Activated CD8-positive, alpha-beta memory T cell treated with anti-CD3 and anti-CD28 coated beads, Interleukin-2, amount 10 ng/mL, durations not matched to agents 7 days and 5 days (primary cell): ENCODE results near the gene AKR1C2. TPM values are rescaled to one million over a fixed set of nuclear protein-coding genes. Genes with fewer than 3 reads are reported as not detected.
"Not testable (repeated sequence)": the region's sequence is repeated elsewhere in the genome, so short reads cannot be mapped to it uniquely, and the experiment has no call there.

ENCODE experiments used
- ATAC-seq: fragments of 150-1000 bp; cut with Tn5 transposase; one replicate; pipeline ENCODE4 v1.10.0; 2021; ENCODE audit warnings: moderate library complexity
- CTCF ChIA-PET: fragments of 350-600 bp; sonication (Branson Sonifier 250); formaldehyde crosslinking; loops from one replicate; lab custom pipeline; 2021; ENCODE audit warnings: antibody characterized with exemption; lab: Charles Lee
- DNase-seq: peaks from one replicate; pipeline ENCODE4 v3.0.0-alpha.2; 2020
- H3K27ac Mint-ChIP-seq: one replicate; pipeline ENCODE4 v1.8.0; 2021; ENCODE audit warnings: mild to moderate bottlenecking, mixed read lengths
- H3K27me3 Mint-ChIP-seq: one replicate; pipeline ENCODE4 v1.8.0; 2021; ENCODE audit warnings: mixed read lengths
- H3K36me3 Mint-ChIP-seq: one replicate; pipeline ENCODE4 v1.8.0; 2021; ENCODE audit warnings: mild to moderate bottlenecking, mixed read lengths
- H3K4me1 Mint-ChIP-seq: one replicate; pipeline ENCODE4 v1.8.0; 2021; ENCODE audit warnings: mixed read lengths
- H3K4me3 Mint-ChIP-seq: one replicate; pipeline ENCODE4 v1.8.0; 2021; ENCODE audit warnings: mild to moderate bottlenecking, moderate library complexity, mixed read lengths
- H3K9me3 Mint-ChIP-seq: one replicate; pipeline ENCODE4 v1.8.0; 2022; ENCODE audit warnings: low read depth, mixed read lengths
- total RNA-seq, 2 experiments: library from RNA; stranded (reverse); gene quantifications; one replicate each; pipeline ENCODE4 v1.2.3, GENCODE V29; 2021

AKR1C2 gene
- total RNA-seq, 2 experiments from 2014 or later, result not detected

- DNase-seq, result no peak
- H3K4me1 Mint-ChIP-seq, result no peaks in the 10 kb centered on the region
- H3K27me3 Mint-ChIP-seq, result no peaks in the 10 kb centered on the region
- CTCF ChIA-PET, result no interaction called here
- H3K9me3 Mint-ChIP-seq, result peaks cover 8% of the 10 kb centered on the region
- no peak overlapping the region for H3K27ac Mint-ChIP-seq
- no peak overlapping the region for H3K4me3 Mint-ChIP-seq
- ATAC-seq, result no peak
- no peaks in the 10 kb centered on the region for H3K36me3 Mint-ChIP-seq
Measured at GRCh38 chr10:5036511-5036910, 32.9 kb upstream of the AKR1C2 start.

- Mint-ChIP-seq H3K27me3 (no peaks in the 10 kb centered on the region), H3K9me3 (peaks cover 8% of the 10 kb centered on the region), H3K36me3 (no peaks in the 10 kb centered on the region), H3K4me1 (no peaks in the 10 kb centered on the region), H3K4me3 (no peak overlapping the region), H3K27ac (no peak overlapping the region)
- ATAC-seq (no peak), DNase-seq (no peak)
- CTCF ChIA-PET, result no interaction called here
Measured at GRCh38 chr10:5035356-5035755, 31.7 kb upstream of the AKR1C2 start.

- Mint-ChIP-seq H3K27ac (no peak overlapping the region), H3K9me3 (peaks cover 12% of the 10 kb centered on the region), H3K36me3 (no peaks in the 10 kb centered on the region), H3K4me1 (no peaks in the 10 kb centered on the region), H3K27me3 (no peaks in the 10 kb centered on the region), H3K4me3 (no peak overlapping the region)
- DNase-seq (no peak), ATAC-seq (no peak)
- CTCF ChIA-PET, result no interaction called here
Measured at GRCh38 chr10:5034588-5034987, 30.9 kb upstream of the AKR1C2 start.

GRCh38 chr10:5033061-5033778, 29.6 kb upstream of the AKR1C2 start:
- Mint-ChIP-seq H3K36me3 (no peaks in the 10 kb centered on the region), H3K9me3 (peaks cover 12% of the 10 kb centered on the region)
- no peak for ATAC-seq

GRCh38 chr10:5032444-5032843, 28.8 kb upstream of the AKR1C2 start:
- peaks cover 12% of the 10 kb centered on the region for H3K9me3 Mint-ChIP-seq
- H3K27me3 Mint-ChIP-seq, CTCF ChIA-PET, H3K4me3 Mint-ChIP-seq, H3K27ac Mint-ChIP-seq, ATAC-seq, H3K36me3 Mint-ChIP-seq, H3K4me1 Mint-ChIP-seq, DNase-seq: not testable (repeated sequence)

More at GRCh38 chr10:5033061-5033778, 29.6 kb upstream of the AKR1C2 start:
- H3K4me1 Mint-ChIP-seq, result no peaks in the 10 kb centered on the region
- H3K27ac Mint-ChIP-seq, result no peak overlapping the region
- DNase-seq, result no peak
- CTCF ChIA-PET, result no interaction called here
- H3K27me3 Mint-ChIP-seq, result no peaks in the 10 kb centered on the region
- H3K4me3 Mint-ChIP-seq, result no peak overlapping the region

- H3K36me3 Mint-ChIP-seq, H3K4me3 Mint-ChIP-seq, CTCF ChIA-PET, ATAC-seq, H3K4me1 Mint-ChIP-seq, H3K27me3 Mint-ChIP-seq, DNase-seq, H3K27ac Mint-ChIP-seq: not testable (repeated sequence)
- H3K9me3 Mint-ChIP-seq, result peaks cover 12% of the 10 kb centered on the region
Measured at GRCh38 chr10:5031588-5031987, 27.9 kb upstream of the AKR1C2 start.

- no peak for ATAC-seq
- no peaks in the 10 kb centered on the region for H3K4me1 Mint-ChIP-seq
- no peak for DNase-seq
- H3K4me3 Mint-ChIP-seq, result no peak overlapping the region
- H3K27ac Mint-ChIP-seq, result no peak overlapping the region
- CTCF ChIA-PET, result no interaction called here
- H3K36me3 Mint-ChIP-seq, result no peaks in the 10 kb centered on the region
- peaks cover 12% of the 10 kb centered on the region for H3K9me3 Mint-ChIP-seq
- H3K27me3 Mint-ChIP-seq, result no peaks in the 10 kb centered on the region
Measured at GRCh38 chr10:5030989-5031388, 27.3 kb upstream of the AKR1C2 start.

- H3K4me1 Mint-ChIP-seq, DNase-seq, CTCF ChIA-PET, H3K4me3 Mint-ChIP-seq, H3K9me3 Mint-ChIP-seq, H3K27me3 Mint-ChIP-seq, H3K27ac Mint-ChIP-seq, H3K36me3 Mint-ChIP-seq, ATAC-seq: not testable (repeated sequence)
Measured at GRCh38 chr10:5025461-5025881, 21.8 kb upstream of the AKR1C2 start.

GRCh38 chr10:5023177-5023805, 19.6 kb upstream of the AKR1C2 start:
- DNase-seq, result no peak
- no peaks in the 10 kb centered on the region for H3K4me1 Mint-ChIP-seq
- CTCF ChIA-PET, result no interaction called here
- H3K4me3 Mint-ChIP-seq, result no peak overlapping the region
- no peak for ATAC-seq
- no peaks in the 10 kb centered on the region for H3K36me3 Mint-ChIP-seq
- H3K9me3 Mint-ChIP-seq, result no peaks in the 10 kb centered on the region
- no peak overlapping the region for H3K27ac Mint-ChIP-seq
- no peaks in the 10 kb centered on the region for H3K27me3 Mint-ChIP-seq

GRCh38 chr10:5021624-5022290, 18.1 kb upstream of the AKR1C2 start:
- H3K27ac Mint-ChIP-seq, H3K4me1 Mint-ChIP-seq, H3K27me3 Mint-ChIP-seq, H3K4me3 Mint-ChIP-seq, DNase-seq, ATAC-seq, H3K36me3 Mint-ChIP-seq, H3K9me3 Mint-ChIP-seq, CTCF ChIA-PET: not testable (repeated sequence)

- H3K36me3 Mint-ChIP-seq, DNase-seq, ATAC-seq, CTCF ChIA-PET, H3K27me3 Mint-ChIP-seq, H3K27ac Mint-ChIP-seq, H3K4me1 Mint-ChIP-seq, H3K9me3 Mint-ChIP-seq, H3K4me3 Mint-ChIP-seq: not testable (repeated sequence)
Measured at GRCh38 chr10:5019770-5020612, 16.3 kb upstream of the AKR1C2 start.

- H3K27me3 Mint-ChIP-seq, H3K4me1 Mint-ChIP-seq, H3K9me3 Mint-ChIP-seq, H3K4me3 Mint-ChIP-seq, H3K27ac Mint-ChIP-seq, H3K36me3 Mint-ChIP-seq, CTCF ChIA-PET, ATAC-seq, DNase-seq: not testable (repeated sequence)
Measured at GRCh38 chr10:5018671-5019277, 15.1 kb upstream of the AKR1C2 start.

GRCh38 chr10:5018134-5018533, 14.5 kb upstream of the AKR1C2 start:
- no peak for ATAC-seq
- Mint-ChIP-seq H3K4me1 (no peaks in the 10 kb centered on the region), H3K9me3 (no peaks in the 10 kb centered on the region), H3K36me3 (no peaks in the 10 kb centered on the region), H3K27me3 (no peaks in the 10 kb centered on the region), H3K27ac (no peak overlapping the region), H3K4me3 (no peak overlapping the region)
- CTCF ChIA-PET, result no interaction called here
- DNase-seq, result no peak
